Upper lobe of left lung (tissue), 6 donors: ENCODE measurements around the gene KASH5. TPM values are rescaled to one million over a fixed set of nuclear protein-coding genes. Genes with fewer than 3 reads are reported as not detected.

Experiments used
- ATAC-seq, 2 donors: fragments of 200-7000 bp; cut with Tn5 transposase; one replicate each; pipeline ENCODE4 v1.9.1; 2022; ENCODE audit warnings: mild to moderate bottlenecking in 2 of 2, moderate library complexity in 2 of 2; ENCODE audit not compliant: low FRiP score in 2 of 2
- DNase-seq, 2 donors: peaks; one replicate each; pipeline ENCODE4 v3.0.0-alpha.2; 2019 to 2020
- H3K27ac ChIP-seq, 4 donors: fragments of 200-600 bp; sonication (generic); one replicate each; pipeline ENCODE4 v1.5.1; 2016 to 2019
- H3K27me3 ChIP-seq, 4 donors: fragments of 200-600 bp; sonication (generic); one replicate each; pipeline ENCODE4 v1.5.1; 2017 to 2019
- H3K36me3 ChIP-seq, 4 donors: fragments of 200-600 bp; sonication (generic); one replicate each; pipeline ENCODE4 v1.5.1; 2016 to 2019
- H3K4me1 ChIP-seq, 4 donors: fragments of 200-600 bp; sonication (generic); one replicate each; pipeline ENCODE4 v1.5.1; 2018 to 2019
- H3K4me3 ChIP-seq, 4 donors: fragments of 200-600 bp; sonication (generic); one replicate each; pipeline ENCODE4 v1.5.1; 2017 to 2019; ENCODE audit warnings: mild to moderate bottlenecking in 2 of 4, moderate library complexity in 1 of 4
- H3K9me3 ChIP-seq, 4 donors: fragments of 200-600 bp; sonication (generic); one replicate each; pipeline ENCODE4 v1.5.1; 2018 to 2019
- EP300 ChIP-seq, 4 donors: sonication (generic); formaldehyde crosslinking; IDR thresholded peaks; one replicate each; pipeline ENCODE4 v1.5.1; 2017; ENCODE audit warnings: antibody characterized with exemption in 4 of 4, control low read depth in 2 of 4
- POLR2A ChIP-seq, 4 donors: fragments of 450-650 bp; IDR thresholded peaks; one replicate each; pipeline ENCODE4 v1.5.1; 2016 to 2017; ENCODE audit warnings: antibody characterized with exemption in 4 of 4, mild to moderate bottlenecking in 2 of 4
- POLR2AphosphoS5 ChIP-seq, 2 donors: sonication (generic); formaldehyde crosslinking; IDR thresholded peaks; one replicate each; pipeline ENCODE4 v1.5.1; 2017; ENCODE audit warnings: antibody characterized with exemption in 2 of 2
- WGBS, 2 donors: methylation state at CpG; one replicate each; pipeline ENCODE4 v1.1.5; 2017 to 2018; 5-methylcytosine and 5-hydroxymethylcytosine counted together
- total RNA-seq, 6 donors: library from RNA; depleted of rRNA in 4 of 6; stranded (reverse); fragments of >200 nt in 4 of 6; gene quantifications; one replicate each; pipeline versions ENCODE4 v1.1.0 to v1.2.1, GENCODE V29; 2016 to 2021
- TF ChIP-seq, protein P1 (sequence below), 6 experiments: fragments of 450-650 bp in 4 of 6; fragments of 200-600 bp in 2 of 6; sonication (generic) in 2 of 6; IDR thresholded peaks; one replicate each; pipeline ENCODE4 v1.5.1; 2016 to 2019; ENCODE audit warnings: antibody characterized with exemption in 6 of 6
- donor health status: DM: no; HTN: no; CAD: no; lungs with moderate emphysema.
- donor health status: DM: no; HTN: yes; CAD: no; lungs with severe emphysema.

Gene KASH5
- total RNA-seq, 6 donors from 2014 or later, result 0.61 to 6.9 (median 1.6) TPM; not detected in 2

GRCh38 chr19:49411681-49412326 lies 23.8 kb downstream of the KASH5 start:
- Histone ChIP-seq H3K27me3 (no peaks in the 10 kb centered on the region), H3K36me3 (no peaks in the 10 kb centered on the region), H3K4me3 (no peak overlapping the region), H3K27ac (no peak overlapping the region), H3K9me3 (no peaks in the 10 kb centered on the region), H3K4me1 (peaks cover 0 to 6% (median 2%) of the 10 kb centered on the region in 4 donors)
- no peak for DNase-seq
- no peak for ATAC-seq
- TF ChIP-seq EP300 (IDR thresholded peaks at IDR 0.05) (no peak), POLR2AphosphoS5 (IDR thresholded peaks at IDR 0.05) (no peak), POLR2A (IDR thresholded peaks at IDR 0.05) (no peak)
- TF ChIP-seq, protein P1, sequence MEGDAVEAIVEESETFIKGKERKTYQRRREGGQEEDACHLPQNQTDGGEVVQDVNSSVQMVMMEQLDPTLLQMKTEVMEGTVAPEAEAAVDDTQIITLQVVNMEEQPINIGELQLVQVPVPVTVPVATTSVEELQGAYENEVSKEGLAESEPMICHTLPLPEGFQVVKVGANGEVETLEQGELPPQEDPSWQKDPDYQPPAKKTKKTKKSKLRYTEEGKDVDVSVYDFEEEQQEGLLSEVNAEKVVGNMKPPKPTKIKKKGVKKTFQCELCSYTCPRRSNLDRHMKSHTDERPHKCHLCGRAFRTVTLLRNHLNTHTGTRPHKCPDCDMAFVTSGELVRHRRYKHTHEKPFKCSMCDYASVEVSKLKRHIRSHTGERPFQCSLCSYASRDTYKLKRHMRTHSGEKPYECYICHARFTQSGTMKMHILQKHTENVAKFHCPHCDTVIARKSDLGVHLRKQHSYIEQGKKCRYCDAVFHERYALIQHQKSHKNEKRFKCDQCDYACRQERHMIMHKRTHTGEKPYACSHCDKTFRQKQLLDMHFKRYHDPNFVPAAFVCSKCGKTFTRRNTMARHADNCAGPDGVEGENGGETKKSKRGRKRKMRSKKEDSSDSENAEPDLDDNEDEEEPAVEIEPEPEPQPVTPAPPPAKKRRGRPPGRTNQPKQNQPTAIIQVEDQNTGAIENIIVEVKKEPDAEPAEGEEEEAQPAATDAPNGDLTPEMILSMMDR (IDR thresholded peaks at IDR 0.05), result no peak
- WGBS, 2 donors, result 70 to 84% methylated on average over 2 to 3 of the region's 3 CpGs

GRCh38 chr19:49413348-49413747 lies 25.3 kb downstream of the KASH5 start:
- Histone ChIP-seq H3K4me1 (peaks cover 0 to 6% (median 2%) of the 10 kb centered on the region in 4 donors), H3K4me3 (no peak overlapping the region), H3K9me3 (no peaks in the 10 kb centered on the region), H3K27me3 (no peaks in the 10 kb centered on the region), H3K27ac (no peak overlapping the region), H3K36me3 (no peaks in the 10 kb centered on the region)
- no peak for ATAC-seq
- 75 to 100% methylated on average over 4 to 9 of the region's 9 CpGs for WGBS, 2 donors
- no peak for DNase-seq
- TF ChIP-seq POLR2AphosphoS5 (IDR thresholded peaks at IDR 0.05) (no peak), EP300 (IDR thresholded peaks at IDR 0.05) (no peak), POLR2A (IDR thresholded peaks at IDR 0.05) (no peak)
- TF ChIP-seq, protein P1 (IDR thresholded peaks at IDR 0.05), result no peak

DNA sequence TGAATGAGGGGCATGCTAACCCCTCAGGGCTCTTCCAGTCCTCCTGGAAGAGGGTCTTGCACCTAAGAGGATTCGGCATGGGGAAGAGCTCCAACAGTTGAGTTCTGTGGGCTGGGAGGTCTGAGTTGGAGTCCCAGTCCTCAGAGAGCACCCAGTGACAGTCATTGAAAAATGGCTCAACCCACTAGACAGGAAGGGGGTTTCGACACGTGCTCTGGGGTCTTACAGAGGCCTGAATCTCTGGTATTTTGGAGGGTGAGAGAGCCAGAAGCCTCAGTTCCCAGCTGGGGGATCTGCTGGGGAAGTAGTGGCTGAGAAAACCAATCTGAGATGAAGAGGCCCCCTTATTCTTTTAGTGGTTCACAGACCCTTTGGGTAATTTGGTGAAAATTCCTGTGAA lies 26.2 kb downstream of the KASH5 start:
- H3K27ac ChIP-seq, result no peak overlapping the region
- DNase-seq (no peak), ATAC-seq (no peak)
- H3K4me1 ChIP-seq, result peaks cover 0 to 4% (median under 1%) of the 10 kb centered on the region in 4 donors
- no peaks in the 10 kb centered on the region for H3K9me3 ChIP-seq
- H3K4me3 ChIP-seq, result no peak overlapping the region
- H3K27me3 ChIP-seq, result no peaks in the 10 kb centered on the region
- WGBS, 2 donors, result 75 to 76% methylated on average over 3 of the region's 3 CpGs
- TF ChIP-seq POLR2AphosphoS5 (IDR thresholded peaks at IDR 0.05) (no peak), EP300 (IDR thresholded peaks at IDR 0.05) (no peak), POLR2A (IDR thresholded peaks at IDR 0.05) (no peak)
- TF ChIP-seq, protein P1 (IDR thresholded peaks at IDR 0.05), result no peak
- H3K36me3 ChIP-seq, result no peaks in the 10 kb centered on the region

DNA sequence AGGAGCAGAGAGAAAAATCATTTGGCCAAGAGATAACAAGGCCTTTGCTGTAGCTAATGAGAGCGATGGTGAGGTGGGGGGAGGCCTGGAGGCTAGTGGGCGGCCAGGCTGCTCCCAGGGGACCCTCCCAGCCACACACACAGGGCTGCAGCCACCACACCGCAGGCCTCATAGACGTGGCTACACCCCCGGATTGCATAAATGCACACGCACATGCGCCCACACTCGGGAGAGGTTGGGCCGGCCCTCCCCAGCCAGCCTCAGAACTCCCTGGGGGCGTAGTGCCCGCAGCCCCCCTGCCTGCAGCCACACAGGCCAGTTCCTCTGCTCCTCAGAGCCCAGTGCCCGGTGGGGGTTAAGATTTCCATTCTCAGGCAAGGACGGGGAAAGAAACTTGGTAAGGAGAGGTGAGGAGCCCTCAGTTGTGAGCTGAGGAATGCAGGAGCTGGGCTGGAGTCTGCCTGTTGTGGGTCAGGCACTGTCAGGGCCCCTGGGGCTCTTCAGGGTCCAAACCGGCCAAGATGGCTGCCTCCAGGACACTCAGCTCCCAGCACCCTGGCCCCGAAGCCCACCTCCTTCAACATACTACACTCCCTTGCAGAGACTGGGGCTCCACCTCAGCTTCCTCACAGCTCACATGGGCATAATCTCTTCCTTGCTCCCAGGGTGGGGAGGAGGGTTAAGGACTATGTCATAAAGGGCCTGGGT lies 27.2 kb downstream of the KASH5 start:
- WGBS, 2 donors, result 58 to 64% methylated on average over 8 to 15 of the region's 15 CpGs
- TF ChIP-seq POLR2A (IDR thresholded peaks at IDR 0.05), result no peak
- no peak for TF ChIP-seq POLR2AphosphoS5 (IDR thresholded peaks at IDR 0.05)
- no peaks in the 10 kb centered on the region for H3K36me3 ChIP-seq
- H3K4me3 ChIP-seq, result no peak overlapping the region
- H3K4me1 ChIP-seq, result no peaks in the 10 kb centered on the region
- H3K9me3 ChIP-seq, result no peaks in the 10 kb centered on the region
- ATAC-seq, result no peak
- H3K27ac ChIP-seq, result no peak overlapping the region
- no peak for DNase-seq
- H3K27me3 ChIP-seq, result no peaks in the 10 kb centered on the region

DNA sequence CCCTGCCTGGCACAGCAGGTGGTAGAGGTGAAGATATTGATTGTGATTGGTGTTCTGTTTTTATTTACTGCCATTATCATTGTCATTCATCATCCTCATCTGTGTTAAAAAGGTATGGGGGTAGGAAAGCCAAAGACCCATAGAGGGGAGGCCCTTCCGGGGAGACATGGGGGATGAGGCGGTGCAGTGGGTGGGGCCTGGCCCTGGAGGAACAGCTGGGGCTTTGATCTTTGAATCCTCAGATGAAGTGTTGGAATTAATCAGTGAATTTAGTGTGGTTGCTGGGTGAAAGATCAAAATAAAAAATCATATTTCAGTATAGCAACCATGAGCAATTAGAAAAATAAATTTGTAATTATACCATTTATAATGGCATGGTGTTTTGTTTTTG lies 27.8 kb downstream of the KASH5 start:
- no peaks in the 10 kb centered on the region for H3K27me3 ChIP-seq
- no peak overlapping the region for H3K27ac ChIP-seq
- H3K4me1 ChIP-seq, result peaks cover 0 to 5% (median 3%) of the 10 kb centered on the region in 4 donors
- no peaks in the 10 kb centered on the region for H3K9me3 ChIP-seq
- WGBS, 2 donors, result 88 to 90% methylated on average over 2 of the region's 2 CpGs
- H3K4me3 ChIP-seq, result no peak overlapping the region
- DNase-seq (no peak), ATAC-seq (no peak)
- TF ChIP-seq EP300 (IDR thresholded peaks at IDR 0.05) (no peak), POLR2AphosphoS5 (IDR thresholded peaks at IDR 0.05) (no peak)
- TF ChIP-seq, protein P1 (IDR thresholded peaks at IDR 0.05), result no peak
- H3K36me3 ChIP-seq, result no peaks in the 10 kb centered on the region
